AG10803 (cell line): ENCODE data around the gene CFAP141.

Source experiments
- DNase-seq: peaks from one replicate; pipeline ENCODE4 v3.0.0; 2010; ENCODE audit warnings: low read depth
- H3K4me3 ChIP-seq: 2 replicates; pipeline ENCODE4 v1.5.1; 2011; ENCODE audit warnings: mild to moderate bottlenecking, low read length, control low read depth
- CTCF ChIP-seq: conservative IDR thresholded peaks from 2 replicates; pipeline ENCODE4 v1.5.1; 2011; ENCODE audit warnings: mild to moderate bottlenecking, low read length, control low read depth, inconsistent platforms

CFAP141 gene

GRCh38 chr1:154171223-154171583 lies 34.9 kb downstream of the CFAP141 start:
- DNase-seq, result no peak
- no peak for TF ChIP-seq CTCF
- H3K4me3 ChIP-seq, result no peak overlapping the region

GRCh38 chr1:154170547-154171222 lies 35.4 kb downstream of the CFAP141 start:
- no peak overlapping the region for H3K4me3 ChIP-seq
- no peak for TF ChIP-seq CTCF
- DNase-seq, result no peak

GRCh38 chr1:154167461-154167860 lies 38.7 kb downstream of the CFAP141 start:
- DNase-seq, result no peak
- no peak overlapping the region for H3K4me3 ChIP-seq
- TF ChIP-seq CTCF, result no peak

- TF ChIP-seq CTCF, result no peak
- H3K4me3 ChIP-seq, result no peak overlapping the region
- DNase-seq, result no peak
Measured at GRCh38 chr1:154166207-154166606, 39.9 kb downstream of the CFAP141 start.

- H3K4me3 ChIP-seq, result no peak overlapping the region
- TF ChIP-seq CTCF, result no peak
- no peak for DNase-seq
Measured at GRCh38 chr1:154159554-154159953, 46.6 kb downstream of the CFAP141 start.

- no peak for DNase-seq
- TF ChIP-seq CTCF, result no peak
- H3K4me3 ChIP-seq, result no peak overlapping the region
Measured at GRCh38 chr1:154158307-154159125, 47.6 kb downstream of the CFAP141 start.
